GF-D8 (cell line): ENCODE measurements around the gene IRF2BP2.
"Not testable (repeated sequence)": the region's sequence is repeated elsewhere in the genome, so short reads cannot be mapped to it uniquely, and the experiment has no call there.

Experiments used
- DNase-seq: peaks from one replicate; lab custom pipeline; 2025; lab: John Stamatoyannopoulos, UW

IRF2BP2 gene

DNA sequence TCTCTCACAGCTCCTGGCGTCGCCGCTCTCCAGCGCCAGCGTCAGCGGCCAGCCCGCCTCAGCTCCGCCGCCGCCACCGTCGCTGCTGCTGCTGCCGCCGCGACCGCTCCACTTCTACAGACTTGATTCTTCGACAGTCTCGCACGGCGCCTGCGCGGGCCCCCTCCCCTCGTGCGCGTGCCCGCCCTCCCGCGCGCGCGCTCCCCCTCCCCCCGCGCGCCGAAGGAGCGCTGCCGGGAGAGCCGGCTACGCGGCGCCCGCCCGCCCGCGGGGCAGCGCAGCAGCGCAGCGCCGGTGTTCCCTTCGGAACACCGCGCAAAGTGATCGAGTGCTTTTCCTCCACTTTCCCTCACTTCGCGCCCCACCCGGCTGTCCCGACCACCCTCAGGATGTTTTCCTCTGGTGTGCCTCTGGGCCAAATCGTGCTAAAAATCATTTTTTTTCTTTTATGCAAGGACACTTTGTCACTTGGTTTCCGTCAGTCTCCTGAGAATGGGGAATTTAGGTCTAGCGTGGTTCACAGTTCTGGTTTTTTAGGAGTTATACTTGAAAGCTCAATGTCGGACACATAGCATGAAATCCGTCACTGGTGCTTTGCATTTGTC, at the start of gene IRF2BP2:
Gene IRF2BP2, minus strand, starts transcription at position 118 of the 605 bp plus-strand sequence. CDS start 684 bp downstream, outside the sequence.
- peak; percentile 53 for DNase-seq

DNA sequence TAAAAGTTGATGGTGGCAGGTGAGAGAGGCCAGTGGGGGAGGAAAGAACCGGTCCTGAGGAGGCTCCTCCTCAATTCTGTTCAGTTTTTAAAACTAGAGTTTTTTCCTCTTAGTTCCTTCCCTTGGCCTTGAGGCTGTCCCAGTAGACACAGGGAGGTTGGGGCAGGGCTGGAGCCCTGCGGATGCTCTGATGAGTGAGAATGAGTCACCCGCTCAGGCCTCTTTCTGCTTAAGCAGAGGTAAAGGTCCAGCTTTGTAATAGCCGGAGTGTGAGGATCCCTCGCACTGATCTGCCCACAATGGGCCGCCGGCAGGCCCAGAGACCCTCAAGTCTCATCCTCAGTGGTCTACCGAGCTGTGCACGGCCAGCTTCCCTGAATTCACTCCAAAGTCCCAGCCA, 49.6 kb upstream of the IRF2BP2 start:
- DNase-seq: no peak

DNA sequence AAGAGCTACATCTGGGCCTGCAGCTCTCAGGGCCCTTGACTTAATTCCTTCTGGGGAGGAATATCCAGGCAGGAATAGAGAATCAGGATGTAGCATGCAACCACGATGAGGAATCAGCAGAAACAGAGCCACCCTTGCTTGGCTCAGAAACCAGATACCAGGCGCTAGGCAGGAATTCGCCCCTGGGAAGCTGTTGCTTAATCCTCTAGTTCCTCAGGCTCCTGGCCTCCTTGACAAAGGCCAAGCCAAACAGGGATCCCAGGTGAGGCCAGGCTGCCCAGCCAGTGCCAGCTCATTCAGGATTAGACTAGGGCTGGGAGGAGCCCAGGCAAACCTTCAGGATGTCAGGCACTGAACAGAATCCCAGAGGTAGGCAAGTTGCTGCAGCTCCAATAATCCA, 48.2 kb upstream of the IRF2BP2 start:
- no peak for DNase-seq

DNA sequence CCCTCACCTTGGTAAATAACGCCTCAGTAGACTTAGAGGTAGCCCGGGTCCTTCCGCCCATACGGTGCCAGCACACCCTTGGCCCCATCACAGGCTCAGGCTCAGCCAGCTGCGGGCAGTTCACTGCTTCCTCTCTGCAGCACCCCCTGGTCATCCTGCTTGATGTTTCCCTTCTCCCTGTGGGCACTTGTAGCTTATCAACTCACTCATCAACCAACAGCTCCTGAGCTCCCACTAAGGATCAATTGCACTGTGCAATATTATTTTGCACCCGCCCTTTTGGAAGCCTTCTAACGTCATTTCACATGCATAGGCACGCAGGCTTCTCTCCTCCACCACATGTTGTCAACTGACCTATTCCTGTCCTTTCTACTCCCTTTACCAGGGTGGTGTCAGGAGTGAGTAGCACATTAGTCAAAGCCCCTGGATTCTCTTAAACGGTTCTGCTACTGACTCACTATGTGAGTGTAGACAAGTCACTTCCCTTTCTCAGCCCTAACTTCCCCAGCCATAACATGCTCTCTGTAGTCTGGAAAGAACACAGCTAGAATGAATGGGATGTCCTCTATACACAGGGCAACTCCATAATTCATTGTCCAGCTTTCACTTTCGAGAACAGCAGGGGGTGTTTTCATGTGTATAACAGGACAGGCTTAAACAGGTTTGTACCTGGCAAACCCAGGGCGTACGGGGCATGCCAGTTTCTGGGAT, 47.1 kb upstream of the IRF2BP2 start:
- peak; percentile 5 for DNase-seq

DNA sequence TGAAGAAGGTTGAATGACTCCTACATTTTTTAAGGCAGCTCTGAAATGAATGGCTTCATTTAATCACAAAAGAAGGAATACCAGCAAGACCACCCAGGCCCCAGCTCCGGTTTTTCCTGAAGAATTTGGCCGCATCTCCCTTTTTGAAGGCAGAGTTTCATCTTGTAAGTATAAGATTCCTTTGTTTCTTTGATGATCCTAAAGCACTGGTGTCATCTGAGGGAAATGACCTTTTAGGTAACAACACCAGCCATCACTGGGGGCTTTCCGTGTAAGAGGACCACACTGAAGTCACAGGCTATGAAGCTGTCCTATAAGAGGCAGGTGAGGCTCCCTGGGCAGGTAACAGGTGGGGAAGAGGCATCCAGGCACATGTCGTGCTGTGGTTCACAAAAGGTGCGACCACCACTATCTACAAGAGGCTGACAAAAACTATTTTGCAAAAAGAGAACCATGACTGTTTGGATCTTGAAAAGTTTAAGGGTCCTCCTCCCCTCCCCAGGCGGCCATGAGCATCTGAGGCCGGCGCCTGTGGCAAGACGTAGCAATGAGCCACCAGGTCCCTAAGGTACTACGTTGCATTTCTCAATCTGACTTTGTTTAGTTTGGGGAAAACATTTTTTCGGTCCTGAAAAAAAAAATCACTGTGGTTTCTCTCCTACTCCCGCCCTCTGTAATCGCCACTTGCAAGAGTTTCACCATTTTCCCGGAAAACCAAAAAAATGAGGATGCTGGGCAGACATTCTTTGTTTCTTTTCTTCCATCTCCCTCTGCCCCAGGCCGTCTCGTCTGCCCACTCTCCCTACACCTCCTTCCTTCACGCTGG, 46.3 kb upstream of the IRF2BP2 start:
- DNase-seq: no peak

DNA sequence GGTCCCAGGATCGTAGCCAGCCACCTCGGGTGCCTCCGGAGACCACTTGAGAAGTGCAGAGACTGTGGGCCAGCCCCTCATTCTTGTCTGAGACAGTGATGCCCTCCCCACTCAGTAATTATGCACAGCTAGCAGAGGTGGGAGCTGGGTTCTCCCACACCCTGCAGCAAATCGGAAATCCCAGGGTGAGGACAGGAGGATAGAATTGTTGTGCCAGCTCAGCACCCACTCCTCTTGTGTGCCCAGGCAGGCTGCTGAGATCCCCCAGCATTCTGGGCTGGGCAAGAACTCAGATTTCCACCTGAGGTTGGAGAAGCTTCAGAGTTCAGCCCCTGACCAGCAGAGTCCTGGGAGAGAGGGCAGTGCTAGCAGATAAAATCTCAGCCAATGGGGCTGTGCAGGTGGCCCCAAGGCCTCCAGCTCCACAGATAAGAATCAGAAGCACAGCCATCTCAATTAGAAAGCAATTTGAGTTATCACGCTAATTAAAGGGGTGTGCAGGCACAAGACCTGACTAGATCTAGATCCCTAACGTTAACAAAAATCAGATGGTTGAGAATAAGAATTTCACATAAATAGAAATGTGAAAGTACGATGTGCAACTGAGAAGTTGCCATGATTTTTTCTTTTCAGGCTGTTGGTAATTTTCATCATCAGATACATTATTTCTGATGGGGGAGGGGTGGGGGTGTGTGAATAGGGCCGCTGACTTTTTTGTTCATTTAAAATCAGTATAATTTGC, 45.5 kb upstream of the IRF2BP2 start:
- DNase-seq: no peak

DNA sequence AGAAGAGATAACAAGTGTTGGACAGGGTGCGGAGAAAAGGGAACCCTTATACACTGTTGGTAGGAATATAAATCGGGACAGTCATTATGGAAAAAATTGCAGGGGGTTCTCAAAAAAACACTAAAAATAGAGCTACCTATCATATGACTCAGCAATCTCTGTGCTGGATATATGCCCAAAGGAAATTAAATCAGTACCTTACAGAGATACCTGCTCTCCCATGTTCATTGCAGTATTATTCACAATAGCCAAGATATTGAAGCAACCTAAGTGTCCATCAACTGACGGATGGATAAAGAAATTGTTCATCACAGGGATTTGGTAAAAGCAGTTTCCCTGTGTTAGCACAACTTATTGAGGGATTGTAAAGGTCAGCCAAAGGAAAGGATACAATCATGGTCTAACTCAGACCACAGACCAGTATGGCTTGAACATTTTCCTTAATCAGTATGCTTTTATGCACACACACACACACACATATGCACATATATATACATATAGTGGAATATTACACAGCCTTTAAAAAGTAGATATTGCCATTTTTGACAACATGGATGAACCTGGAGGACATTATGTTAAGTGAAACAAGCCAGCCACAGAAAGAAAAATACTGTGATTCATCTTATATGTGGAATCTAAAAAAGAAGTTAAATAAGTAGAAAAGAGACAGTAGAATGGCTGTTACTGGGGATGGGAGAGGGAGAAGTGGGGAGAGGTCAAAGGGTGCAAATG, 44.2 kb upstream of the IRF2BP2 start:
- no peak for DNase-seq

DNA sequence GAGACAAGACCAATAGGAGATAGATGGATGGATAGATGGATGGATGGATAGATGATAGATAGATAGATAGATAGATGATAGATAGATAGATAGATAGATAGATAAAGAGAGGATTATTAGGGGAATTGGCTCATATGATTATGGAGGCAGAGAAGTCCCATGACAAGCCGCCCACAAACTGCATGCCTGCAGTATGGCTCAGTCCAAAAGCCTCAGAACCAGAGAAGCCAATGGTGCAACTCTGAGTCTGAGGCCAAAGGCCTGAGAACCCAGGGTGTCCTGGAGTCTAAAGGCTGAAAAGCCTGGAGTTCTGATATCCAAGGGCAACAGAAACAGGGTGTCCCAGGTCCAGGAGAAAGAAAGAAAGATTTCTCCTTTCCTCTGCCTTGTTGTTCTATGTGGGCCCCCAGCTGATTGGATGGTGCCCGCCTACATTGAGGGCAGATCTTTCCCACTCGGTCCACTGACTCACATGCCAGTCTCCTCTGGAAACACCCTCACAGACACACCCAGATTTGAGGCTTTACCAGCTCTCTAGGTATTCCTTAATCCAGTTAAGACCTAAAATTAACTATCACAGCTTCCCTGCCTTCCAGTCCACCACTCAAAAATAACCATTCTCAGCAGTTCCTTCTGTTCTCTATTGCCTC, 39.6 kb upstream of the IRF2BP2 start:
- no peak for DNase-seq

DNA sequence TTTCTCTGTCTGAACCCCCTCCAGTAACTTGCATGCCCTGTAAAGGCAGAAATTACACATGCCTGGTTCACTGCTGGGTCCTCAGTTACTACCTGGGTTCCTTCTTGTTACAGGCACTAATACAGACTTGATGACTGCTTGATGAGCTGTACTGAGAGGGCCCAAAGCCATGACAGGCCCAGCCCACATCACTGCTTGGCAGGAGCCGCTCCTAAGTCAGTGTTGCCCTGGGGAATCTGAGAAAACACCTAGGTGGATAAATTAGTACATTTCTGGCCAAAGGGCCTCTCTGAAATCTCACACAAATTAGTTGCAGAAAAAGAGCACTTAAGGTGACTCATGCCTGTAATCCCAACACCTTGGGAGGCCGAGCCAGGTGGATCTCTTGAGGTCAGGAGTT, 37.8 kb upstream of the IRF2BP2 start:
- DNase-seq: no peak

DNA sequence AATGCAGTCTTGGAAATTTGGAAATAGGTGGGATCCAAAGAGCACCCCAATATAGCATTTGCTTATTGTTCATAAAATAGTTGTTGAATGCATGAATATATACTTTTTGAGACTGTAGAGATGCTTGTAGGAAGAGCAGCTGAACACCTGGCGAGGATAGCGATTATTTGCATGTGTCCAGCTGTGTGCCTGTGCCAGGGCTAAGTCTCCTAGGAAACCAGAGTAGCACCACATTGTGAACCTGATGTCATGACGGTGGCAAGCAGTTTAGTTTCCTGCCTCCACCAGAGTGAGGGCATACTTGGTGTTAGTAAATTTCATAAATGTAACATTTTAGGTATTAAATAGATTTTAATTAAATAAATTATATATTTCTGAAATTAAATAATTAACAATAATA, 37.3 kb upstream of the IRF2BP2 start:
- DNase-seq: no peak

DNA sequence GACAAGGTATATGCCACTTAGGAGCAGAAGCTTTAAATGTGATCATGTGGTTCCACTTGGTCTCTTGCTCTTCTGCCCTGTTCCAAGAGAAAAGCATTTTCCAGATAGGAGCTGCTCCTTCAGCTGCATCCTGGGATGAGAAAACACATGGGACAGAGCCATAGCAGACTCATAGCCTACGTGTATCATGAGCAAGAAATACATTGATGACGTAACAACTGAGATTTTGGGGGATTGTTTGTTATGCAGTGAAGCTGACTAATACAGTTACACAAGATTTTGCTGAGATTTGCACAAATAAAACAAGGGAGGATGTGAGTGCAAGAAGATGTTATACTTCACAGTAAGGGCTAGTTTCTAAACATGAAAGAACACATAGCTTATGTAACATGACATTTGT, 36.0 kb upstream of the IRF2BP2 start:
- no peak for DNase-seq

DNA sequence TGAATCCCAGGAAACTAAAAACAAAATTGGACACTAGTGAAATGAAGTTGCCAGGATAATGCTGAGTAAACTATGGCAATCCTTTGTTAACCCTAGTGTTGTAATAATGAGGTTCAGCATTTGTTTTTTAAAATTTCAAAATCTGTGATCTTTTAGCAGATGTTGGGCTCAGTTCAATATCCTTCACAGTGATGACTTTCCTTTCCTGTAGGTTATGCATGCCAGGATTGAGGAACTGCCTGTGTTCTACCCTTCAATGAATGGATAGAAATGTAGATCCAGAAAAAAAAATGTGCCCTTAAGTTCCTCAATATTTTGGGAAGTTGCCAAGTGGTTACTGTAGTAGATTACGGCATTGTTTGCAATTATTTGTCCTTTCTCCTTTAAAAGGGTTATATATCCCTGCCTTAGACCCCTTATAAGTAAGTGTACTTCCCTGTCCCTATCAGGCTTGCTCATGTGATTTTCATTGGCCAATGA, 35.5 kb upstream of the IRF2BP2 start:
- DNase-seq: peak; percentile 41

DNA sequence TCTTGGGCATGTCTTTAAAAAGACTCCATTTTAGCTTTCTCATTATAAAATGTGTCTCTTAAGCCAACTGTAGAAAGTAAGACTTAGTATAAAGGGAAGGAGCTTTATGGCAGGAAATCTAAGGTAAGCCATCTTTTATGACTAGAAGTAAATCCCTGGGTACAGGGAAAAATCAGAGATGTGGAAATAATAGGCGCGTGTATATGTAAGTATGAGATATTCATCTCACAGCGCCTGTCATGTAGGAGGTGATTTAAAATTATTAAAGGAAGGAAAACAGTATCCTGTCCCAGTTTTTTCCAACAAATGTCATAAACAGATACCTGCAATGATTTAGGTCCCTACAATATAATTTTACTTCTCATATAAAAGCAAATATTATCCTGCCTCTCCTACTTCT, 35.0 kb upstream of the IRF2BP2 start:
- no peak for DNase-seq

DNA sequence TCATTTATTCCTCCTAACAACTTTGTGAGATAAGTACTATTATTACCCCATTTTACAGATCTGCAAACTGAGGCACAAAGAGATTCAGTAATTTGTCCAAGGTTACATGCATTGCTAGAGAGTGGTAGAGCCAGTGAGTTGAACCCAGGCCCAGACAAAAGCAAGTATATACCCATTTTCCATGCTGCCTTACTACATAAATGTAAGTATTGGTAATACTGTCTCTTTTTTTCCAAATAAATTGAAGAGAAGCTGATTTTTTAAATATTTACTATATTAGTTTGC, 33.8 kb upstream of the IRF2BP2 start:
- no peak for DNase-seq

DNA sequence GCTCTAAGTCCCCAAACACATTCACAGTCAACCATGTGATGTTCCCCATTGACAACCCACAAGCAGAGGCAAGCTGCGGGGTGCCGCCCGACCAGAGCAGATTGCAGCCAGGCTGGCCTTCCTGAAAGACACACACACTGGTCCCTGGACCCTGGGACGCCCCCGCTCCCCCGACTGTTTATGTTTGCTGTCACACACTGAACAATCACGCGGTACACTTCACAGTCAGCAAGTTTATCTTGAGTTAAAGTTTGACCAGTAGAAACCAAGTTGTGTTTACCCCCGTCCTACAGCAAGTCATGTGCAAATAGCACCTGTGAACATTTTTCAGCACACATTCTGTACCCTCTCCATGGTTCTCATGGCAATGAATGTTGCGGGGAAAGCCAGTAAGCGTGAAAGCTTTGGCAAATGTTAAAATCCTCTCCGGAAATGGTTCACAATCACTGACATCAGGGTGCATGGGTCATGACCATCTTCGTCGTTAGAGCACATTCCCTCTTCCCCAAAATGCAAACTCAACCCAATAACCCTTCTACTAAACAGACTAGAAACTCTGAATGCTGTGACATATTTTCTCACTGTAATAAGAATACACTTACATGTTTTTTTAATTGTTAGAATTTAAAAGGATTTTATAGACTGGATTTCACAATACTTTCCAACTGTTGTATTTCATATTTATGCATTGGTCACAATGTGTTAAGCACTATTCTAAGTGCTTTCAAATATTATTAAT, 33.3 kb upstream of the IRF2BP2 start:
- DNase-seq: no peak

DNA sequence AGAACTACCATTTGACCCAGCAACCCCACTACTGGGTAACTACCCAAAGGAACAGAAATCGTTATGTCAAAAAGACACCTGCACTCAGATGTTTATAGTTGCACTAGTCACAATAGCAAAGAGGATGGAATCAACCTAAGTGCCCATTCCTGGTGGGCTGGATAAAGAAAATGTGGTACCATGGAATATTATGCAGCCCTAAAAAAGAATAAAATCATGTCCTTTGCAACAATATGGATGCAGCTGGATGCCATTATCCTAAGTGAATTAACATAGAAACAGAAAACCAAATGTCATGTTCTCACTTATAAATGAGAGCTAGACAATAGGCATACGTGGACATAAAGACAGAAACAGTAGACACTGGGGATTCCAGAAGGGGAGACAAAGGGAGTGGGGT, 32.5 kb upstream of the IRF2BP2 start:
- DNase-seq: no peak

DNA sequence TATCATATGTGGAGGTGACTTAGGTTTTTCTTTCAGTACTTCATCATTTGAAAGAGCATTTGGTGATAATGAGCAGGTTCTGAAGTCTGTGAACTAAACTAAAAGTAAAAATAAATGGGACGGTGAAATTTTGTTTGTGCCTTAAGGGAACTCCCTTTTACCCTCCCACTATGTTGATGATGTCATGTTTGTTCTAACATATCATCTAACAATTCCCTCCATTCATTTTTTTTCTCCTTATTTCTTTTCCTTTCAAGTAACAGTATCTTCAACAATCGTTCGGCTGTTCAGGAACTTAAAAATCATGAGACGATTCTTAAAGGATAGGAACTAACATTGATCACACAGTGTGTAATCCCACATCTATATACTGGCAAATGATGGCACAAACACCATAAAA, 30.0 kb upstream of the IRF2BP2 start:
- no peak for DNase-seq

DNA sequence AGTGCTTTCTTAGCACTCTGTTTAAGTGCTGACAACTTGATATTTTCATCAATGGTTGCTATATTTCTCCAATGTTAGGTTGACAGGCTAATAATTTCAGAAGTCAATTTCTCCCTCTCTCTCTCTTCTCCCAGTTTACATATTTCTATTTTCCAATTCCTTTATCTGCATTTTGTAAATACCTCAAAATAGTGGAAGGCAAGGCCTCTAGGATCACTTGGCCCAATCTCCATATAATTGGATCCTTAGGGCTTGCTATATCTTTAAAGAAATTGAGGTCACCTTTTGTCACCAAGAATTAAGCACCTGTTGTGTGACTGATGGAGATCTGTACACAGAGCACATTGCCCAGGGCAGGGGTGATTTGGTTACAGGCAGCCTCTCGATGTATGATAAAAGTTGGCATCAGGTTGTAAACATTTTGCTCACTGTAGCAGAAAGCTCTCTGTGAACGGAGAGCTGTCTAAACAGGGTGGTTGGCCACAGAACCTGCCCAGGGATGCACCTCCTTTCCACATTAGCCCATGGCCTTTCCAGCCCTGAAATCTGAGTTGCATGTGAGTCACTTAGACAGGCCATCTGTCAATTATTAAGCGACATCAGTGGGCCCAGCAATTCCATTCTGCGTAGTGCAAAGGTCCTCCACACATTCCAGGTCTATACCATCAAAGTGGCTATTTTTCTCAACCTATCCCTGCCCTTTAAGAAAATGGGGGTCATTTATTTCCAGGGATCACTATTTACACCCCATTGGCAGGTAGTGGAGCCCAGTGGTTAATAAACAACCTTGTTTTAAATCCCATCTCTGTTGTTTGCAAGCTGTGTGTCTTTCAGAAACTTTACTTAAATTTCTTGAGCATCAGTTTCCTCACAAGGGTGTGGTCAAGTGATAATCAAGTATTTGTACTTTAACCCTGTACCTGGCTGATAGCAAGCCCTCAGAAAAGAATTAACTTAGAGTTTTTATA, 29.1 kb upstream of the IRF2BP2 start:
- no peak for DNase-seq

DNA sequence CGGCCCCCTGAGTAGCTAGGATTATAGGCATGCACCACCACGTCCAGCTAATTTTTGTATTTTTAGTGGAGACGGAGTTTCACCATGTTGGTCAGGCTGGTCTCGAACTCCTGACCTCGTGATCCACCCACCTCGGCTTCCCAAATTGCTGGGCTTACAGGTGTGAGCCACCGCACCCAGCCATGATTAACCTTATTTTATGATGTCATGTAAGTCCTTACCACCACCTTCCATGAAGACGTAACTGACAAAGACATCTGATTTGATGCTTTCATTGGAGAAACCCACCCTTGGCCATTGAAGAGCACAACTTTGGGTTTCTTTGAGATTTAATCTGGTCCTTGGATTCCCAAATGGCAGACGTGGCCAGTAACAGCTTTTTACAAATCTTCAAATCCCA, 24.9 kb upstream of the IRF2BP2 start:
- DNase-seq: not testable (repeated sequence)
